GM12891 (cell line): ENCODE measurements around the gene EIF4G2.

Experiments
- PAX5 ChIP-seq: IDR thresholded peaks from 2 replicates; pipeline ENCODE4 v1.6.1; 2011; ENCODE audit warnings: low read length, moderate library complexity, mild to moderate bottlenecking; ENCODE audit not compliant: insufficient read depth, severe bottlenecking
- POLR2A ChIP-seq: IDR thresholded peaks from 2 replicates; pipeline ENCODE4 v1.6.1; 2011; ENCODE audit warnings: low read depth, low read length, control low read depth
- POLR2AphosphoS5 ChIP-seq: IDR thresholded peaks from 2 replicates; pipeline ENCODE4 v1.6.1; 2011; ENCODE audit warnings: low read depth, low read length, control low read depth
- SPI1 ChIP-seq: IDR thresholded peaks from 2 replicates; pipeline ENCODE4 v1.6.1; 2011; ENCODE audit warnings: low read depth, low read length, control low read depth
- TAF1 ChIP-seq: IDR thresholded peaks from 2 replicates; pipeline ENCODE4 v1.6.1; 2011; ENCODE audit warnings: low read depth, low read length, control low read depth

GRCh38 chr11:10749476-10749875 is 59.2 kb downstream of the EIF4G2 start:
- TF ChIP-seq TAF1 (no peak), POLR2AphosphoS5 (no peak), POLR2A (no peak), PAX5 (no peak), SPI1 (no peak)
